Peyer's patch (tissue), 4 donors: ENCODE data around the gene IMP4.

ENCODE experiments used
- CTCF ChIP-seq, 6 experiments: fragments of 450-650 bp in 4 of 6; fragments of 200-600 bp in 2 of 6; sonication (generic) in 1 of 6; IDR thresholded peaks; one replicate each; pipeline ENCODE4 v1.5.1; 2017 to 2019; ENCODE audit warnings: antibody characterized with exemption in 6 of 6, mild to moderate bottlenecking in 3 of 6, moderate library complexity in 1 of 6
- POLR2A ChIP-seq, 2 donors: fragments of 450-650 bp; IDR thresholded peaks; one replicate each; pipeline ENCODE4 v1.5.1; 2017; ENCODE audit warnings: antibody characterized with exemption in 2 of 2, mild to moderate bottlenecking in 2 of 2, moderate library complexity in 2 of 2

GRCh38 chr2:130335226-130335625, 7.5 kb upstream of the IMP4 start:
- no peak for TF ChIP-seq CTCF (IDR thresholded peaks at IDR 0.05)
- no peak for TF ChIP-seq POLR2A (IDR thresholded peaks at IDR 0.05)
